Smooth muscle cell (in vitro differentiated cells): ENCODE data around the gene RPL5. TPM values are rescaled to one million over a fixed set of nuclear protein-coding genes. Genes with fewer than 3 reads are reported as not detected.

ENCODE experiments used
- DNase-seq: peaks from one replicate; lab custom pipeline; 2025; ENCODE audit not compliant: unreplicated experiment; lab: John Stamatoyannopoulos, UW
- H2AFZ ChIP-seq: fragments of 200-600 bp; sonication (generic); 2 replicates; pipeline ENCODE4 v1.6.0; 2016; ENCODE audit warnings: antibody characterized with exemption, low read depth, mild to moderate bottlenecking
- H3F3A ChIP-seq: fragments of 200-600 bp; sonication (generic); 2 replicates; pipeline ENCODE4 v1.6.0; 2017; ENCODE audit warnings: antibody characterized with exemption, low read depth
- H3K27ac ChIP-seq: fragments of 200-600 bp; sonication (generic); 2 replicates; pipeline ENCODE4 v1.5.1; 2016; ENCODE audit warnings: low read depth, mild to moderate bottlenecking
- H3K27me3 ChIP-seq: fragments of 200-600 bp; sonication (generic); 2 replicates; pipeline ENCODE4 v1.6.1; 2016; ENCODE audit warnings: low read depth, mild to moderate bottlenecking
- H3K36me3 ChIP-seq: fragments of 200-600 bp; sonication (generic); 2 replicates; pipeline ENCODE4 v1.5.1; 2016; ENCODE audit warnings: low read depth
- H3K4me1 ChIP-seq: fragments of 200-600 bp; sonication (generic); 2 replicates; pipeline ENCODE4 v1.5.1; 2016; ENCODE audit warnings: low read depth
- H3K4me2 ChIP-seq: fragments of 200-600 bp; sonication (generic); 2 replicates; pipeline ENCODE4 v1.6.0; 2016; ENCODE audit warnings: mild to moderate bottlenecking
- H3K4me3 ChIP-seq: fragments of 200-600 bp; sonication (generic); 2 replicates; pipeline ENCODE4 v1.5.1; 2016; ENCODE audit warnings: mild to moderate bottlenecking
- H3K79me2 ChIP-seq: fragments of 200-600 bp; sonication (generic); 2 replicates; pipeline ENCODE4 v1.6.0; 2016; ENCODE audit warnings: low read depth, mild to moderate bottlenecking
- H3K9ac ChIP-seq: fragments of 200-600 bp; sonication (generic); 2 replicates; pipeline ENCODE4 v1.6.0; 2016; ENCODE audit warnings: low read depth
- H3K9me3 ChIP-seq: fragments of 200-600 bp; sonication (generic); replicated peaks from 2 replicates; pipeline ENCODE4 v1.5.1; 2016; ENCODE audit warnings: low read depth
- H4K20me1 ChIP-seq: fragments of 200-600 bp; sonication (generic); 2 replicates; pipeline ENCODE4 v1.6.0; 2016; ENCODE audit warnings: low read depth
- WGBS: methylation state at CpG from one replicate; pipeline ENCODE4 v1.1.7; 2016; ENCODE audit warnings: low lambda C conversion rate; 5-methylcytosine and 5-hydroxymethylcytosine counted together
- polyA plus RNA-seq: library from polyadenylated mRNA; unstranded; fragments of >200 nt; fragmentation: Nextera tagmentation; extraction: Ambion mirVana; gene quantifications from 2 replicates; pipeline ENCODE4 v1.2.1, GENCODE V29; 2016
- total RNA-seq: library from RNA; depleted of rRNA; stranded (reverse); fragments of >200 nt; gene quantifications from 2 replicates; pipeline ENCODE4 v1.2.3, GENCODE V29; 2014
- TF ChIP-seq, protein P1 (sequence below): fragments of 200-600 bp; sonication (generic); IDR thresholded peaks from 2 replicates; pipeline ENCODE4 v1.5.1; 2017; ENCODE audit warnings: borderline replicate concordance, mild to moderate bottlenecking, antibody characterized with exemption; ENCODE audit not compliant: insufficient read depth, poor library complexity, severe bottlenecking

The RPL5 gene
- total and polyA plus RNA-seq, 2 experiments from 2014 or later, result 570 to 1,043 TPM

DNA sequence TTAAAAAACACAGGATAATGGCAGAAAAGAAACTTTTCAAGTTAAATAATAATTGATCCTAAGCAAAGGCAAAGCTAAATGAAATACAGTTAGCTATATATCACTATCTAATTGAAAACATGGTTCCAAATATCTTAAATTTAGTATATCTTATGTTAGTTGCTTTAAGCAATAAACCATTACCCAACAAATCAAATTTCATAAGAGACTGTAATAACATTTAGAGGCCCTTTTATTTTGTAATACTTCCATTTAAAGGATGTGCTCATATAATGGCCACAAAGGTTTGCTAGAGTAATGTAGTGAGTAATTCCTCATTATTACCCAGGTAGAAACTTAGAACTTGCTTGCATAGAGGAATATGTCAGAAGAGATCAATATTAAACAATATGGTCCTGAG, 32.3 kb downstream of the RPL5 start:
- no peak for DNase-seq
- Histone ChIP-seq H2AFZ (no peak overlapping the region), H3K4me2 (no peak overlapping the region), H3K4me1 (no peaks in the 10 kb centered on the region), H3K27ac (no peak overlapping the region), H3K36me3 (no peaks in the 10 kb centered on the region), H3K4me3 (no peak overlapping the region), H3K27me3 (no peaks in the 10 kb centered on the region), H3F3A (no peaks in the 10 kb centered on the region), H3K79me2 (no peaks in the 10 kb centered on the region), H3K9ac (no peak overlapping the region), H3K9me3 (no peaks in the 10 kb centered on the region), H4K20me1 (no peaks in the 10 kb centered on the region)
- TF ChIP-seq, protein P1, sequence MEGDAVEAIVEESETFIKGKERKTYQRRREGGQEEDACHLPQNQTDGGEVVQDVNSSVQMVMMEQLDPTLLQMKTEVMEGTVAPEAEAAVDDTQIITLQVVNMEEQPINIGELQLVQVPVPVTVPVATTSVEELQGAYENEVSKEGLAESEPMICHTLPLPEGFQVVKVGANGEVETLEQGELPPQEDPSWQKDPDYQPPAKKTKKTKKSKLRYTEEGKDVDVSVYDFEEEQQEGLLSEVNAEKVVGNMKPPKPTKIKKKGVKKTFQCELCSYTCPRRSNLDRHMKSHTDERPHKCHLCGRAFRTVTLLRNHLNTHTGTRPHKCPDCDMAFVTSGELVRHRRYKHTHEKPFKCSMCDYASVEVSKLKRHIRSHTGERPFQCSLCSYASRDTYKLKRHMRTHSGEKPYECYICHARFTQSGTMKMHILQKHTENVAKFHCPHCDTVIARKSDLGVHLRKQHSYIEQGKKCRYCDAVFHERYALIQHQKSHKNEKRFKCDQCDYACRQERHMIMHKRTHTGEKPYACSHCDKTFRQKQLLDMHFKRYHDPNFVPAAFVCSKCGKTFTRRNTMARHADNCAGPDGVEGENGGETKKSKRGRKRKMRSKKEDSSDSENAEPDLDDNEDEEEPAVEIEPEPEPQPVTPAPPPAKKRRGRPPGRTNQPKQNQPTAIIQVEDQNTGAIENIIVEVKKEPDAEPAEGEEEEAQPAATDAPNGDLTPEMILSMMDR, result no peak

DNA sequence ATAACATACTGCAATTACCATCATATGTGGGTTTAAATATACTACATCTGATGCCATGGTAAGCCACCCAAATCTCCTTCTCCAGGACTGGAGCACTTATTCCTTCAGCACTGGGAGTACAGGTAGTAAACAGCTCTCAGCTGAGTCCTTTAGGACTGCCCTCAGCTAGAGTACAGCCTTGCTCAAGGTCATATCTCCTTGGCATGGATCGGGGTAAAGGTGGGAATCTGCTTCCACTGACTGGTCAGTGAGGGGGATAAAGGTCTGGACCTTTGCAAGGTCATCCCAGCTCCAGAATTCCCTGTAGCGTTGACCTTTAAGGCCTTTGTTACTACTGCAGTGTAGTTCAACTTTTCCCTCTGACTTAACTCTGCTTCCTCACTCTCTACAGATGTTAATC, 38.8 kb downstream of the RPL5 start:
- H3K4me3 ChIP-seq, result no peak overlapping the region
- no peaks in the 10 kb centered on the region for H3K27me3 ChIP-seq
- no peak for DNase-seq
- H3K9ac ChIP-seq, result no peak overlapping the region
- no peak overlapping the region for H3K4me2 ChIP-seq
- 92% methylated on average over 2 of the region's 2 CpGs for WGBS
- TF ChIP-seq, protein P1, result no peak
- H3F3A ChIP-seq, result no peaks in the 10 kb centered on the region
- H3K4me1 ChIP-seq, result no peaks in the 10 kb centered on the region
- H3K79me2 ChIP-seq, result no peaks in the 10 kb centered on the region
- no peaks in the 10 kb centered on the region for H4K20me1 ChIP-seq
- no peaks in the 10 kb centered on the region for H3K9me3 ChIP-seq
- H3K36me3 ChIP-seq, result no peaks in the 10 kb centered on the region
- no peak overlapping the region for H3K27ac ChIP-seq
- H2AFZ ChIP-seq, result no peak overlapping the region

DNA sequence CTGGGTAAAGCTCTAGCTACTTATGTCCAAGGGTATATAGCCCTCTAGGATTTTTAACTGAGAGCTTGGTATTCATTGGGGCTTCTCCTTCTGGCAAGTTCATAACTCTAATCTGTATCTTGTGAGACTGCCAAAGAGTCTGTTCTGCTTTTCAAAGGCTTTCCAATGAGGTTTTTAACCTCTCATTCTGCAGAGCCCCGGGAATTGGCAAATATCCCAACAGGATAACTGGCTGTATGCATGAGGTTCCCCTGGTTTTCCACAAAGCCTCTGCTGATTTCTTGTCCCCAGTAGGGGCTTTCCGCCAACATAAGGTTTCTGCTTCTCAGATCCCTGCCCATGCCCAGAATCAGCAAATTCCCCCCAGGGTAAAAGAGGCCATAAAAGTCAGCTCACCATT, 40.9 kb downstream of the RPL5 start:
- Histone ChIP-seq H3K27me3 (no peaks in the 10 kb centered on the region), H3K4me3 (no peak overlapping the region), H2AFZ (no peak overlapping the region), H3K9me3 (no peaks in the 10 kb centered on the region), H4K20me1 (no peaks in the 10 kb centered on the region), H3K4me1 (peaks cover 8% of the 10 kb centered on the region), H3K36me3 (no peaks in the 10 kb centered on the region), H3F3A (no peaks in the 10 kb centered on the region), H3K4me2 (no peak overlapping the region), H3K27ac (no peak overlapping the region), H3K79me2 (no peaks in the 10 kb centered on the region), H3K9ac (no peak overlapping the region)
- WGBS, result 95% methylated on average over 2 of the region's 2 CpGs
- TF ChIP-seq, protein P1, result no peak
- DNase-seq, result no peak

DNA sequence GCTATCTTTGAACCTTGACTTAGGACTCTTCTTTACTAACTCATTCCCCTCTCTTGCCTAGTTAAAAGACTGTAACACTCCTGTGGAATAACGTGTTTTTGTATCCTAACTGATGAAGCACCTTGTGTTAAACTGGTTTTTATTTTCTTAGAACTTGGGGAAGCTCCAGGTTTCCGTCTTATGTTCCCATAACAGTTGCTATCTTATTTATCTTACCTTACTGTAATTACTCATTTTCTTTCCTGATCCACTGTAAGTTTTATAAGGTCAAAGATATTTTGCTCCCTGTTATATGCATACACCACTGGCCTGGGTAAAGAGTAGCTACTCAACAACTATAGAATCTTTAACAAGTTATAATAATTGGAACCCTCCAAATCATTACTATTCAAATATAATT, 43.1 kb downstream of the RPL5 start:
- no peaks in the 10 kb centered on the region for H3K79me2 ChIP-seq
- no peaks in the 10 kb centered on the region for H3K27me3 ChIP-seq
- 90% methylated on average over 2 of the region's 2 CpGs for WGBS
- no peaks in the 10 kb centered on the region for H3K36me3 ChIP-seq
- no peak overlapping the region for H3K4me3 ChIP-seq
- no peak overlapping the region for H2AFZ ChIP-seq
- H3K4me2 ChIP-seq, result no peak overlapping the region
- TF ChIP-seq, protein P1, result no peak
- peaks cover 10% of the 10 kb centered on the region for H3K4me1 ChIP-seq
- H3K9me3 ChIP-seq, result no peaks in the 10 kb centered on the region
- H3K27ac ChIP-seq, result no peak overlapping the region
- no peaks in the 10 kb centered on the region for H3F3A ChIP-seq
- H4K20me1 ChIP-seq, result no peaks in the 10 kb centered on the region
- no peak for DNase-seq
- H3K9ac ChIP-seq, result no peak overlapping the region
